A549 (cell line): Measurements from ENCODE around the gene TAF11L3. TPM values are rescaled to one million over a fixed set of nuclear protein-coding genes. Genes with fewer than 3 reads are reported as not detected.
A peak's percentile ranks its signal among the peaks of the same experiment; 100 is the strongest.
"Not testable (repeated sequence)": the region's sequence is repeated elsewhere in the genome, so short reads cannot be mapped to it uniquely, and the experiment has no call there.

ENCODE experiments used
- ATAC-seq, 2 experiments: fragments of 200-7000 bp in 1 of 2; fragments of >200 bp in 1 of 2; cut with Nextera tagmentation in 1 of 2; cut with Tn5 transposase in 1 of 2; 3 replicates each; pipeline versions ENCODE4 v1.8.0 to v1.9.1; 2018 to 2020; ENCODE audit warnings: mild to moderate bottlenecking in 1 of 2, moderate library complexity in 1 of 2
- CTCF ChIA-PET: fragments of 300-600 bp; sonication (Branson Sonifier 250); formaldehyde crosslinking; extraction: SDS; loops from one replicate; lab custom pipeline; 2021; ENCODE audit warnings: antibody characterized with exemption, inconsistent platforms; lab: Yijun Ruan, JAX
- POLR2A ChIA-PET: fragments of 350-600 bp; formaldehyde crosslinking; extraction: SDS; loops from one replicate; lab custom pipeline; 2021; ENCODE audit warnings: antibody characterized with exemption, inconsistent platforms; lab: Yijun Ruan, JAX
- DNase-seq, 2 experiments: peaks; one replicate each; pipeline versions ENCODE4 v3.0.0 to v3.0.0-alpha.2; 2011 to 2016; ENCODE audit warnings: low read depth in 1 of 2, low spot score in 1 of 2
- FAIRE-seq: peaks from 2 replicates; lab custom pipeline; 2011; peaks lifted over from hg19 to GRCh38; lab: Jason Lieb, UNC
- H3K27ac ChIP-seq, 2 experiments: fragments of >200 bp; sonication (Bioruptor Twin); formaldehyde crosslinking; 3 replicates each; pipeline ENCODE4 v1.5.1; 2016 to 2017
- H3K4me1 ChIP-seq: fragments of >200 bp; sonication (Bioruptor Twin); formaldehyde crosslinking; 3 replicates; pipeline ENCODE4 v1.6.1; 2016
- H3K4me2 ChIP-seq: fragments of >200 bp; sonication (Bioruptor Twin); formaldehyde crosslinking; 3 replicates; pipeline ENCODE4 v1.6.1; 2016
- H3K4me3 ChIP-seq: fragments of >200 bp; sonication (Bioruptor Twin); formaldehyde crosslinking; 3 replicates; pipeline ENCODE4 v1.5.1; 2016
- H3K9me3 ChIP-seq: fragments of >200 bp; sonication (Bioruptor Twin); formaldehyde crosslinking; 3 replicates; pipeline ENCODE4 v1.6.1; 2016
- CBX8 ChIP-seq: fragments of 200-600 bp; sonication (generic); IDR thresholded peaks from 2 replicates; pipeline ENCODE4 v1.6.1; 2016
- CHD2 ChIP-seq: fragments of 150-350 bp; IDR thresholded peaks from 2 replicates; pipeline ENCODE4 v1.6.1; 2014; ENCODE audit warnings: low read length; ENCODE audit not compliant: partially characterized antibody
- HDAC2 ChIP-seq: fragments of 200-600 bp; sonication (generic); IDR thresholded peaks from 2 replicates; pipeline ENCODE4 v1.6.1; 2016
- HEYL ChIP-seq: fragments of 250-450 bp; sonication (Bioruptor Pico); IDR thresholded peaks from 2 replicates; pipeline ENCODE4 v1.8.0; 2021; ENCODE audit warnings: mild to moderate bottlenecking, moderate library complexity
- HOXB5 ChIP-seq: fragments of 250-450 bp; sonication (Bioruptor Pico); IDR thresholded peaks from 2 replicates; pipeline ENCODE4 v1.5.0; 2020; ENCODE audit warnings: mild to moderate bottlenecking, moderate library complexity
- JUN ChIP-seq, 2 experiments: fragments of >200 bp; sonication (Bioruptor Twin); formaldehyde crosslinking; IDR thresholded peaks; 2 replicates in 1 of 2; 3 replicates in 1 of 2; pipeline ENCODE4 v1.6.1; 2016 to 2017
- NFE2L2 ChIP-seq: fragments of 150-350 bp; conservative IDR thresholded peaks from 2 replicates; pipeline ENCODE4 v1.6.1; 2014; ENCODE audit warnings: low read length
- RAD21 ChIP-seq, 2 experiments: fragments of >200 bp in 1 of 2; sonication (Bioruptor Twin) in 1 of 2; formaldehyde crosslinking in 1 of 2; IDR thresholded peaks in 1 of 2; conservative IDR thresholded peaks in 1 of 2; 2 replicates in 1 of 2; 3 replicates in 1 of 2; pipeline ENCODE4 v1.6.1; 2012 to 2018; ENCODE audit warnings: inconsistent platforms in 1 of 2
- RCOR1 ChIP-seq: fragments of 150-350 bp; IDR thresholded peaks from 2 replicates; pipeline ENCODE4 v1.6.1; 2014; ENCODE audit warnings: antibody characterized with exemption, low read length, low read depth
- RFX5 ChIP-seq: fragments of 450-650 bp; IDR thresholded peaks from 2 replicates; pipeline ENCODE4 v1.7.1; 2014; ENCODE audit warnings: antibody characterized with exemption, mild to moderate bottlenecking, moderate library complexity
- RNF2 ChIP-seq: fragments of 200-600 bp; sonication (generic); IDR thresholded peaks from 2 replicates; pipeline ENCODE4 v1.6.1; 2016; ENCODE audit warnings: low read depth, mild to moderate bottlenecking, antibody characterized with exemption, moderate library complexity, borderline replicate concordance
- SMC3 ChIP-seq: fragments of >200 bp; sonication (Bioruptor Twin); formaldehyde crosslinking; IDR thresholded peaks from 3 replicates; pipeline ENCODE4 v1.6.1; 2018; ENCODE audit warnings: inconsistent platforms
- SREBF2 ChIP-seq: fragments of 450-650 bp; IDR thresholded peaks from 2 replicates; pipeline ENCODE4 v1.6.1; 2014; ENCODE audit warnings: mild to moderate bottlenecking, moderate library complexity
- TP53 ChIP-seq: fragments of 250-450 bp; sonication (Bioruptor Pico); IDR thresholded peaks from 2 replicates; pipeline ENCODE4 v1.5.0; 2021; ENCODE audit warnings: mild to moderate bottlenecking, moderate library complexity
- ZNF302 ChIP-seq: fragments of 250-450 bp; sonication (Bioruptor Pico); IDR thresholded peaks from 2 replicates; pipeline ENCODE4 v1.9.0; 2021; ENCODE audit warnings: inconsistent platforms, mild to moderate bottlenecking, moderate library complexity
- WGBS: methylation state at CpG from one replicate; pipeline ENCODE4 v1.1.6; 2017; ENCODE audit errors: missing lambda C conversion rate; 5-methylcytosine and 5-hydroxymethylcytosine counted together
- polyA plus RNA-seq, 4 experiments: library from polyadenylated mRNA; depleted of rRNA in 3 of 4; stranded (reverse); fragments of >200 nt; fragmentation: RNase III in 1 of 4; extraction: RNeasy Plus Mini Kit Qiagen cat#74134 plus additional on column Dnase treatment in 1 of 4; gene quantifications; 2 replicates in 3 of 4; 3 replicates in 1 of 4; pipeline ENCODE4 v1.2.3, GENCODE V29; 2011 to 2017
- TF ChIP-seq, protein P1 (sequence below): fragments of 250-450 bp; sonication (Bioruptor Pico); IDR thresholded peaks from 2 replicates; pipeline ENCODE4 v1.5.0; 2020; ENCODE audit warnings: low read depth, mild to moderate bottlenecking, moderate library complexity
- TF ChIP-seq, protein P2 (sequence below): fragments of 150-350 bp; IDR thresholded peaks from 2 replicates; pipeline ENCODE4 v1.6.1; 2014; ENCODE audit warnings: low read depth, mild to moderate bottlenecking, low read length
- TF ChIP-seq, protein P3 (sequence below): IDR thresholded peaks from 2 replicates; pipeline ENCODE4 v1.6.1; 2012
- TF ChIP-seq, protein P4 (sequence below): fragments of >200 bp; sonication (Bioruptor Twin); formaldehyde crosslinking; IDR thresholded peaks from 3 replicates; pipeline ENCODE4 v1.6.1; 2016
- TF ChIP-seq, protein P5 (sequence below): fragments of >200 bp; sonication (Bioruptor Twin); formaldehyde crosslinking; IDR thresholded peaks from 3 replicates; pipeline ENCODE4 v1.5.1; 2016

Gene TAF11L3
- polyA plus RNA-seq, 2 of the 4 experiments (the other 2 are of a cell fraction), result not detected

DNA sequence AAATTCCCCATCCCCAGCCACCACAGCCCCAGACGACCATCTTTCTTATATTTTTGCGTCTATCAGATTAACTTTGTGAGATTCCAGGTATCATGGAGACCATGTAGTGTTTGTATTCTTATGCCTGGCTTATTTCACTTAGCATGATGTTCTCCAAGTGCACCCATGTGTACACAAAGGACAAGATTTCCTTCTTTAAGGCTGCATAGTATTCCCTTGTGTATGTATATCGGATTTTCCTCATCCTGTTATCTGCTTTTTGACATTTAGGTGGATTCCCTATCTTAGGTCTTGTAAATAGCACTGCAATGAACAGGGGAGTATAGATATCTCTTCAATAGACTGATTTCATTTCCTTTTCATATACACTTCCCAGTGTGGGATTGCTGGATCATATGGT lies 25.4 kb upstream of the TAF11L3 start:
- WGBS, result 72% methylated on average over 3 of the region's 3 CpGs
- no peak for FAIRE-seq
- TF ChIP-seq RNF2 (no peak), HOXB5 (CRISPR knock-in tag) (no peak), JUN (IDR thresholded peaks at IDR 0.05) (no peak), ZNF302 (CRISPR knock-in tag) (no peak), RFX5 (no peak), CBX8 (no peak), TP53 (CRISPR knock-in tag) (no peak), SMC3 (no peak), SREBF2 (no peak), CHD2 (no peak), RAD21 (conservative IDR thresholded peaks at IDR 0.05 in 1 of 2, IDR thresholded peaks at IDR 0.05 in 1 of 2) (no peak), NFE2L2 (no peak)
- TF ChIP-seq, protein P1, sequence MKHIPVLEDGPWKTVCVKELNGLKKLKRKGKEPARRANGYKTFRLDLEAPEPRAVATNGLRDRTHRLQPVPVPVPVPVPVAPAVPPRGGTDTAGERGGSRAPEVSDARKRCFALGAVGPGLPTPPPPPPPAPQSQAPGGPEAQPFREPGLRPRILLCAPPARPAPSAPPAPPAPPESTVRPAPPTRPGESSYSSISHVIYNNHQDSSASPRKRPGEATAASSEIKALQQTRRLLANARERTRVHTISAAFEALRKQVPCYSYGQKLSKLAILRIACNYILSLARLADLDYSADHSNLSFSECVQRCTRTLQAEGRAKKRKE, result no peak
- TF ChIP-seq, protein P2, sequence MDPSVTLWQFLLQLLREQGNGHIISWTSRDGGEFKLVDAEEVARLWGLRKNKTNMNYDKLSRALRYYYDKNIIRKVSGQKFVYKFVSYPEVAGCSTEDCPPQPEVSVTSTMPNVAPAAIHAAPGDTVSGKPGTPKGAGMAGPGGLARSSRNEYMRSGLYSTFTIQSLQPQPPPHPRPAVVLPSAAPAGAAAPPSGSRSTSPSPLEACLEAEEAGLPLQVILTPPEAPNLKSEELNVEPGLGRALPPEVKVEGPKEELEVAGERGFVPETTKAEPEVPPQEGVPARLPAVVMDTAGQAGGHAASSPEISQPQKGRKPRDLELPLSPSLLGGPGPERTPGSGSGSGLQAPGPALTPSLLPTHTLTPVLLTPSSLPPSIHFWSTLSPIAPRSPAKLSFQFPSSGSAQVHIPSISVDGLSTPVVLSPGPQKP, result no peak
- TF ChIP-seq, protein P3, sequence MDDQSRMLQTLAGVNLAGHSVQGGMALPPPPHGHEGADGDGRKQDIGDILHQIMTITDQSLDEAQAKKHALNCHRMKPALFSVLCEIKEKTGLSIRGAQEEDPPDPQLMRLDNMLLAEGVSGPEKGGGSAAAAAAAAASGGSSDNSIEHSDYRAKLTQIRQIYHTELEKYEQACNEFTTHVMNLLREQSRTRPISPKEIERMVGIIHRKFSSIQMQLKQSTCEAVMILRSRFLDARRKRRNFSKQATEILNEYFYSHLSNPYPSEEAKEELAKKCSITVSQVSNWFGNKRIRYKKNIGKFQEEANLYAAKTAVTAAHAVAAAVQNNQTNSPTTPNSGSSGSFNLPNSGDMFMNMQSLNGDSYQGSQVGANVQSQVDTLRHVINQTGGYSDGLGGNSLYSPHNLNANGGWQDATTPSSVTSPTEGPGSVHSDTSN, result no peak
- ATAC-seq, result no peak
- CTCF ChIA-PET, result no interaction called here
- DNase-seq, result no peak
- Histone ChIP-seq H3K9me3 (no peaks in the 10 kb centered on the region), H3K4me3 (no peak overlapping the region), H3K4me1 (0 out of 3 replicates have a peak, but pooled peaks cover 3% of the 10 kb centered on the region), H3K4me2 (no peak overlapping the region), H3K27ac (no peak overlapping the region)
- POLR2A ChIA-PET, result no interaction called here

- Histone ChIP-seq H3K9me3 (no peaks in the 10 kb centered on the region), H3K4me3 (no peak overlapping the region), H3K4me2 (no peak overlapping the region), H3K4me1 (0 out of 3 replicates have a peak, but pooled peaks cover 3% of the 10 kb centered on the region), H3K27ac (peak overlapping the region in 1 of 2 experiments; percentile 20; a peak in 1 of 6 replicates)
- TF ChIP-seq HDAC2 (no peak), HEYL (CRISPR knock-in tag) (no peak), RCOR1 (no peak), JUN (IDR thresholded peaks at IDR 0.05) (no peak)
- TF ChIP-seq, protein P4, sequence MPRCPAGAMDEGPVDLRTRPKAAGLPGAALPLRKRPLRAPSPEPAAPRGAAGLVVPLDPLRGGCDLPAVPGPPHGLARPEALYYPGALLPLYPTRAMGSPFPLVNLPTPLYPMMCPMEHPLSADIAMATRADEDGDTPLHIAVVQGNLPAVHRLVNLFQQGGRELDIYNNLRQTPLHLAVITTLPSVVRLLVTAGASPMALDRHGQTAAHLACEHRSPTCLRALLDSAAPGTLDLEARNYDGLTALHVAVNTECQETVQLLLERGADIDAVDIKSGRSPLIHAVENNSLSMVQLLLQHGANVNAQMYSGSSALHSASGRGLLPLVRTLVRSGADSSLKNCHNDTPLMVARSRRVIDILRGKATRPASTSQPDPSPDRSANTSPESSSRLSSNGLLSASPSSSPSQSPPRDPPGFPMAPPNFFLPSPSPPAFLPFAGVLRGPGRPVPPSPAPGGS, result no peak
- TF ChIP-seq, protein P5, sequence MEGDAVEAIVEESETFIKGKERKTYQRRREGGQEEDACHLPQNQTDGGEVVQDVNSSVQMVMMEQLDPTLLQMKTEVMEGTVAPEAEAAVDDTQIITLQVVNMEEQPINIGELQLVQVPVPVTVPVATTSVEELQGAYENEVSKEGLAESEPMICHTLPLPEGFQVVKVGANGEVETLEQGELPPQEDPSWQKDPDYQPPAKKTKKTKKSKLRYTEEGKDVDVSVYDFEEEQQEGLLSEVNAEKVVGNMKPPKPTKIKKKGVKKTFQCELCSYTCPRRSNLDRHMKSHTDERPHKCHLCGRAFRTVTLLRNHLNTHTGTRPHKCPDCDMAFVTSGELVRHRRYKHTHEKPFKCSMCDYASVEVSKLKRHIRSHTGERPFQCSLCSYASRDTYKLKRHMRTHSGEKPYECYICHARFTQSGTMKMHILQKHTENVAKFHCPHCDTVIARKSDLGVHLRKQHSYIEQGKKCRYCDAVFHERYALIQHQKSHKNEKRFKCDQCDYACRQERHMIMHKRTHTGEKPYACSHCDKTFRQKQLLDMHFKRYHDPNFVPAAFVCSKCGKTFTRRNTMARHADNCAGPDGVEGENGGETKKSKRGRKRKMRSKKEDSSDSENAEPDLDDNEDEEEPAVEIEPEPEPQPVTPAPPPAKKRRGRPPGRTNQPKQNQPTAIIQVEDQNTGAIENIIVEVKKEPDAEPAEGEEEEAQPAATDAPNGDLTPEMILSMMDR, result no peak
- POLR2A ChIA-PET, result no interaction called here
- CTCF ChIA-PET, result interaction anchor here (1.2 kb wide), 1 partner anchor 9 kb away, joined by 3 read pairs; no protein-coding TSS in a partner anchor
- FAIRE-seq, result no peak
- WGBS, result 73% methylated on average over 4 of the region's 4 CpGs
- no peak for DNase-seq
- ATAC-seq, result no peak
Observed at GRCh38 chr5:17497446-17497845, 20.7 kb upstream of the TAF11L3 start.

DNA sequence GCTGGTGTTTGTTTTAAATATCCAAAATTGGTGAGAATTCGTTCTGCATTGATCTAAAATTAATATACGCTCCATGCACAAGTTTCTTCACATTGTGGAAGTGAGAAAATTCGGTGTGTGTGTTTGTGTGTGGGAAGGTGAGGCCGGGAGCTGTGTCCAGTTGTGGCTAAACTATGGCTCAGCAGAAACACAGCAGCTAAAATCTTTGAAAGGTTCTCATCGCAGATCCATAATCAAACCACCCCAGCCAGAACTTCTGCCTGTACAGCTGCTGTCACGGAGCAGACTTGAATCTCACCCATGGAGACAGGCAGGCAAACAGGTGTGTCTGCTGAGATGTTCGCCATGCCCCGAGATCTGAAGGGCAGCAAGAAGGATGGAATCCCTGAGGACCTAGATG lies 20.2 kb upstream of the TAF11L3 start, which contains the start of gene TAF11L2:
TAF11L2 (plus strand) TSS at position 301 of the 400 bp plus-strand sequence.
- FAIRE-seq, CTCF ChIA-PET: not testable (repeated sequence)
- 77% methylated on average over 8 of the region's 8 CpGs for WGBS

More for the DNA sequence above, 20.2 kb upstream of the TAF11L3 start, which contains the start of gene TAF11L2:
- ATAC-seq, H3K4me2 ChIP-seq, H3K4me1 ChIP-seq, DNase-seq, H3K4me3 ChIP-seq, H3K9me3 ChIP-seq, POLR2A ChIA-PET: not testable (repeated sequence)
- peak within 1 kb of the TSS in 1 of 2 experiments; percentile 20; a peak in 1 of 6 replicates for H3K27ac ChIP-seq
